Neural progenitor cell (in vitro differentiated cells): ENCODE results near the gene ZNF444. TPM values are rescaled to one million over a fixed set of nuclear protein-coding genes. Genes with fewer than 3 reads are reported as not detected.

ENCODE experiments used
- DNase-seq: peaks from one replicate; pipeline ENCODE4 v3.0.0-alpha.2; 2016; ENCODE audit warnings: low spot score
- H2AFZ ChIP-seq: fragments of 200-600 bp; sonication (generic); replicated peaks from 2 replicates; pipeline ENCODE4 v1.6.1; 2016; ENCODE audit warnings: antibody characterized with exemption
- H3F3A ChIP-seq: fragments of 200-600 bp; sonication (generic); 2 replicates; pipeline ENCODE4 v1.6.1; 2016; ENCODE audit warnings: antibody characterized with exemption, low read depth
- H3K27ac ChIP-seq: fragments of 200-600 bp; sonication (generic); 2 replicates; pipeline ENCODE4 v1.5.1; 2016; ENCODE audit warnings: mild to moderate bottlenecking
- H3K27me3 ChIP-seq: fragments of 200-600 bp; sonication (generic); 2 replicates; pipeline ENCODE4 v1.6.1; 2016; ENCODE audit warnings: mild to moderate bottlenecking, moderate library complexity
- H3K36me3 ChIP-seq: fragments of 200-600 bp; sonication (generic); 2 replicates; pipeline ENCODE4 v1.5.1; 2016
- H3K4me1 ChIP-seq: fragments of 200-600 bp; sonication (generic); 2 replicates; pipeline ENCODE4 v1.6.1; 2016; ENCODE audit warnings: mixed run types
- H3K4me2 ChIP-seq: fragments of 200-600 bp; sonication (generic); 2 replicates; pipeline ENCODE4 v1.6.1; 2016
- H3K4me3 ChIP-seq: fragments of 200-600 bp; sonication (generic); 2 replicates; pipeline ENCODE4 v1.5.1; 2016
- H3K79me2 ChIP-seq: fragments of 200-600 bp; sonication (generic); 2 replicates; pipeline ENCODE4 v1.6.1; 2016; ENCODE audit warnings: low read depth
- H3K9ac ChIP-seq: fragments of 200-600 bp; sonication (generic); 2 replicates; pipeline ENCODE4 v1.6.1; 2016
- H3K9me3 ChIP-seq: fragments of 200-600 bp; sonication (generic); 2 replicates; pipeline ENCODE4 v1.5.1; 2016; ENCODE audit warnings: low read depth
- H4K20me1 ChIP-seq: fragments of 200-600 bp; sonication (generic); 2 replicates; pipeline ENCODE4 v1.6.1; 2016; ENCODE audit warnings: low read depth
- H3K27ac Mint-ChIP-seq: 3 replicates; pipeline ENCODE4 v1.8.0; 2021; ENCODE audit warnings: mixed read lengths
- H3K27me3 Mint-ChIP-seq: 2 replicates; pipeline ENCODE4 v1.8.0; 2022; ENCODE audit warnings: low read depth, mild to moderate bottlenecking, inconsistent platforms, moderate library complexity, mixed read lengths; ENCODE audit not compliant: insufficient read depth
- H3K36me3 Mint-ChIP-seq: 3 replicates; pipeline ENCODE4 v1.8.0; 2021; ENCODE audit warnings: mixed read lengths
- H3K4me1 Mint-ChIP-seq: 3 replicates; pipeline ENCODE4 v1.8.0; 2021; ENCODE audit warnings: mixed read lengths
- H3K4me3 Mint-ChIP-seq: 3 replicates; pipeline ENCODE4 v1.8.0; 2021; ENCODE audit warnings: mild to moderate bottlenecking, moderate library complexity, mixed read lengths
- H3K9me3 Mint-ChIP-seq: 3 replicates; pipeline ENCODE4 v1.8.0; 2020; ENCODE audit warnings: mixed read lengths
- EZH2 ChIP-seq: fragments of 200-600 bp; sonication (generic); IDR thresholded peaks from 2 replicates; pipeline ENCODE4 v1.6.1; 2017; ENCODE audit warnings: antibody characterized with exemption, mild to moderate bottlenecking, moderate library complexity
- EZH2phosphoT487 ChIP-seq: fragments of 200-600 bp; sonication (generic); IDR thresholded peaks from 2 replicates; pipeline ENCODE4 v1.6.1; 2017; ENCODE audit warnings: antibody characterized with exemption
- total RNA-seq: library from RNA; depleted of rRNA; stranded (reverse); fragments of >200 nt; gene quantifications from 2 replicates; pipeline ENCODE4 v1.2.3, GENCODE V29; 2015; ENCODE audit warnings: low replicate concordance
- TF ChIP-seq, protein P1 (sequence below): fragments of 200-600 bp; sonication (generic); IDR thresholded peaks from 2 replicates; pipeline ENCODE4 v1.5.1; 2017; ENCODE audit warnings: antibody characterized with exemption, mild to moderate bottlenecking

The ZNF444 gene
- total RNA-seq, 1 donor from 2014 or later: 7.0 TPM

DNA sequence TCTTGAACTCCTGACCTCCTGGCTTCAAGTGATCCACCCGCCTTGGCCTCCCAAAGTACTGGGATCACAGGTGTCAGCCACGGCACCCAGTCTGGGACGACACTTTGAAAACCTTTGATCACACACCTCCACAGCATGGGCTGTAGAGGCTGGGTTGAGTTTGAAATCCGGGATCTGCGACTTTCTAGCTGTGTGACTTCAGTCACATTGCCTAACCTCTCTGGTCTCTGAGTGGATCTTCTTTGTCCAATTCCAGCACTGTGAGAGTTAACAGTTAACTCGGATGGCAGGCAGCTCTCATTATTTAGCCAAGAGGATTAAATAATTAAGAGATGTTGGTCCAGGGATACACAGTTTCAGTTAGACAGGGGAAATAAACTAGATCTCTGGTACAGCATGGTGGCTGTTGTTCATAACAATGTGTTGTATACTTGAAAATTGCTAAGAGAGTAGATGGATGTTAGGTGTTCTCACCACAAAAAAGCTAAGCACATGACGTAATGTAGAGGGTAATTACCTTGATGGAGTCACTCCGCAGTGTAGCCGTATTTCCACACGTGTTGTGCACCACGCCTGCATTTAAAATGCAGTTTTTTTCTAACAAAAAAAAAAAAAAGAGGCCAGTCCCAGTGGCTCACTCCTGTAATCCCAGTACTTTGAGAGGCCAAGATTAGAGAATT, 36.6 kb downstream of the ZNF444 start:
- Mint-ChIP-seq H3K27ac (no peak overlapping the region), H3K27me3 (peaks cover 7% of the 10 kb centered on the region)
- H3K4me3 ChIP-seq: no peak overlapping the region

GRCh38 chr19:56189785-56190184, 48.7 kb downstream of the ZNF444 start:
- H3K36me3 Mint-ChIP-seq: no peaks in the 10 kb centered on the region
- peaks cover 8% of the 10 kb centered on the region for H3K27me3 Mint-ChIP-seq
- H3K4me3 Mint-ChIP-seq: no peak overlapping the region
- Histone ChIP-seq H3K79me2 (no peaks in the 10 kb centered on the region), H2AFZ (no peak overlapping the region), H3F3A (no peaks in the 10 kb centered on the region), H4K20me1 (no peaks in the 10 kb centered on the region), H3K9me3 (no peaks in the 10 kb centered on the region), H3K9ac (no peak overlapping the region), H3K27ac (no peak overlapping the region), H3K36me3 (no peaks in the 10 kb centered on the region), H3K27me3 (no peaks in the 10 kb centered on the region), H3K4me1 (no peaks in the 10 kb centered on the region), H3K4me3 (no peak overlapping the region), H3K4me2 (no peak overlapping the region)
- H3K9me3 Mint-ChIP-seq: no peaks in the 10 kb centered on the region
- TF ChIP-seq, protein P1, sequence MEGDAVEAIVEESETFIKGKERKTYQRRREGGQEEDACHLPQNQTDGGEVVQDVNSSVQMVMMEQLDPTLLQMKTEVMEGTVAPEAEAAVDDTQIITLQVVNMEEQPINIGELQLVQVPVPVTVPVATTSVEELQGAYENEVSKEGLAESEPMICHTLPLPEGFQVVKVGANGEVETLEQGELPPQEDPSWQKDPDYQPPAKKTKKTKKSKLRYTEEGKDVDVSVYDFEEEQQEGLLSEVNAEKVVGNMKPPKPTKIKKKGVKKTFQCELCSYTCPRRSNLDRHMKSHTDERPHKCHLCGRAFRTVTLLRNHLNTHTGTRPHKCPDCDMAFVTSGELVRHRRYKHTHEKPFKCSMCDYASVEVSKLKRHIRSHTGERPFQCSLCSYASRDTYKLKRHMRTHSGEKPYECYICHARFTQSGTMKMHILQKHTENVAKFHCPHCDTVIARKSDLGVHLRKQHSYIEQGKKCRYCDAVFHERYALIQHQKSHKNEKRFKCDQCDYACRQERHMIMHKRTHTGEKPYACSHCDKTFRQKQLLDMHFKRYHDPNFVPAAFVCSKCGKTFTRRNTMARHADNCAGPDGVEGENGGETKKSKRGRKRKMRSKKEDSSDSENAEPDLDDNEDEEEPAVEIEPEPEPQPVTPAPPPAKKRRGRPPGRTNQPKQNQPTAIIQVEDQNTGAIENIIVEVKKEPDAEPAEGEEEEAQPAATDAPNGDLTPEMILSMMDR: peak; percentile 21
- TF ChIP-seq EZH2phosphoT487: no peak
- DNase-seq: peak; percentile 8
- no peak overlapping the region for H3K27ac Mint-ChIP-seq
- H3K4me1 Mint-ChIP-seq: no peaks in the 10 kb centered on the region

More for the DNA sequence above, 36.6 kb downstream of the ZNF444 start:
- H3K4me1 ChIP-seq: peaks cover 27% of the 10 kb centered on the region
- no peaks in the 10 kb centered on the region for H3K9me3 ChIP-seq
- no peaks in the 10 kb centered on the region for H3K36me3 Mint-ChIP-seq
- H3K9ac ChIP-seq: no peak overlapping the region
- peaks cover 24% of the 10 kb centered on the region for H3K4me1 Mint-ChIP-seq
- TF ChIP-seq EZH2: no peak
- TF ChIP-seq, protein P1: no peak
- TF ChIP-seq EZH2phosphoT487: no peak
- H3K4me3 Mint-ChIP-seq: no peak overlapping the region
- H3K27ac ChIP-seq: no peak overlapping the region
- no peaks in the 10 kb centered on the region for H3K79me2 ChIP-seq
- DNase-seq: no peak
- no peaks in the 10 kb centered on the region for H4K20me1 ChIP-seq
- H3K36me3 ChIP-seq: no peaks in the 10 kb centered on the region
- no peak overlapping the region for H2AFZ ChIP-seq
- no peak overlapping the region for H3K4me2 ChIP-seq
- no peaks in the 10 kb centered on the region for H3K9me3 Mint-ChIP-seq
- H3K27me3 ChIP-seq: no peaks in the 10 kb centered on the region
- peaks cover 19% of the 10 kb centered on the region for H3F3A ChIP-seq

DNA sequence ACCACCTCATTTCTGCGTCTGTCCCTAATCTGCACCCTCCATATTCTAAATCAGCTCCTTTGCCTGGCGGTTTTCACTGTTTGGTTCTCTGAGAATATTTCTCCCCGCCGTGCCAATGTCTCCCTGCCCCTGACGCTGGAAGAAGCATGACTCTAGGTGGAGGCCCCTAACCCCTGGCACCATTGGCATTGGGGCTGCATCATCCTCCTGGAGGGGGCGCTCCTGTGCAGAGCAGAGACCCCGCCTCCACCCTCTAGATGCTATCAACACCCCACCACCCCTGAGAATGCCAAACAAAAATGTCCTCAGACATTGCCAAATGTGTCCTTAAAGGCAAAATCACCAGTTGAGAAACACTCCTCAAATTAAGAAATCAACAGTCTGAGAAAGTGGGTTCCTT, 50.0 kb downstream of the ZNF444 start:
- peaks cover 9% of the 10 kb centered on the region for H3K27me3 Mint-ChIP-seq
- H3K4me3 Mint-ChIP-seq: no peak overlapping the region

More for the DNA sequence above, 50.0 kb downstream of the ZNF444 start:
- Histone ChIP-seq H3K27me3 (no peaks in the 10 kb centered on the region), H3K36me3 (no peaks in the 10 kb centered on the region), H3K4me2 (no peak overlapping the region), H3K9me3 (no peaks in the 10 kb centered on the region), H3K27ac (no peak overlapping the region), H3K4me3 (no peak overlapping the region), H3K79me2 (no peaks in the 10 kb centered on the region), H3K4me1 (no peaks in the 10 kb centered on the region), H2AFZ (no peak overlapping the region), H4K20me1 (no peaks in the 10 kb centered on the region), H3F3A (no peaks in the 10 kb centered on the region), H3K9ac (no peak overlapping the region)
- Mint-ChIP-seq H3K4me1 (no peaks in the 10 kb centered on the region), H3K9me3 (no peaks in the 10 kb centered on the region), H3K27ac (no peak overlapping the region), H3K36me3 (no peaks in the 10 kb centered on the region)
- TF ChIP-seq, protein P1: peak; percentile 24
- no peak for TF ChIP-seq EZH2phosphoT487
- no peak for DNase-seq
